Activated CD4-positive, CD25-positive, alpha-beta regulatory T cell (primary cell): Measurements from ENCODE around the gene ATXN7L1.

Experiments
- DNase-seq, 4 experiments: peaks; one replicate each; lab custom pipeline; 2025; lab: John Stamatoyannopoulos, UW

Gene ATXN7L1

GRCh38 chr7:105644937-105645336 is 231.5 kb downstream of the ATXN7L1 start:
- no peak for DNase-seq

GRCh38 chr7:105643851-105644250 is 232.5 kb downstream of the ATXN7L1 start:
- DNase-seq, result no peak

- DNase-seq, result no peak
These were observed 233.0 kb downstream of the ATXN7L1 start for GRCh38 chr7:105643384-105643783.

- DNase-seq, result no peak
These were observed 234.1 kb downstream of the ATXN7L1 start for GRCh38 chr7:105642264-105642663.

- no peak for DNase-seq
These were observed 235.2 kb downstream of the ATXN7L1 start for GRCh38 chr7:105640956-105641810.

GRCh38 chr7:105639667-105640493 is 236.5 kb downstream of the ATXN7L1 start:
- DNase-seq, result no peak

GRCh38 chr7:105638902-105639495 is 237.4 kb downstream of the ATXN7L1 start:
- no peak for DNase-seq

- DNase-seq, result no peak
These were observed 238.1 kb downstream of the ATXN7L1 start for GRCh38 chr7:105638334-105638733.

GRCh38 chr7:105637755-105638154 is 238.6 kb downstream of the ATXN7L1 start:
- no peak for DNase-seq

GRCh38 chr7:105636982-105637381 is 239.4 kb downstream of the ATXN7L1 start:
- no peak for DNase-seq

GRCh38 chr7:105635197-105635596 is 241.2 kb downstream of the ATXN7L1 start:
- no peak for DNase-seq

GRCh38 chr7:105625986-105626385 is 250.4 kb downstream of the ATXN7L1 start:
- no peak for DNase-seq

- no peak for DNase-seq
These were observed 252.5 kb downstream of the ATXN7L1 start for GRCh38 chr7:105623906-105624305.

- DNase-seq, result no peak
These were observed 253.0 kb downstream of the ATXN7L1 start for GRCh38 chr7:105623378-105623777.

- no peak for DNase-seq
These were observed 254.2 kb downstream of the ATXN7L1 start for GRCh38 chr7:105622106-105622731.

- DNase-seq, result no peak
These were observed 254.8 kb downstream of the ATXN7L1 start for GRCh38 chr7:105621617-105622016.

GRCh38 chr7:105621176-105621575 is 255.2 kb downstream of the ATXN7L1 start:
- DNase-seq, result no peak

GRCh38 chr7:105619590-105619989 is 256.8 kb downstream of the ATXN7L1 start:
- DNase-seq, result no peak

GRCh38 chr7:105618016-105618296 is 258.4 kb downstream of the ATXN7L1 start:
- DNase-seq, result no peak

GRCh38 chr7:105617280-105618015 is 259.0 kb downstream of the ATXN7L1 start:
- no peak for DNase-seq

- DNase-seq, result no peak
These were observed 262.0 kb downstream of the ATXN7L1 start for GRCh38 chr7:105614341-105614840.
